ENCODE results near the gene NATD1. TPM values are rescaled to one million over a fixed set of nuclear protein-coding genes. Genes with fewer than 3 reads are reported as not detected.

The NATD1 gene
- total and polyA plus RNA-seq, 2 of the 8 experiments (the other 6 are each of a cell fraction or from before 2014, with no cell fraction given), result 5.4 to 8.4 TPM

DNA sequence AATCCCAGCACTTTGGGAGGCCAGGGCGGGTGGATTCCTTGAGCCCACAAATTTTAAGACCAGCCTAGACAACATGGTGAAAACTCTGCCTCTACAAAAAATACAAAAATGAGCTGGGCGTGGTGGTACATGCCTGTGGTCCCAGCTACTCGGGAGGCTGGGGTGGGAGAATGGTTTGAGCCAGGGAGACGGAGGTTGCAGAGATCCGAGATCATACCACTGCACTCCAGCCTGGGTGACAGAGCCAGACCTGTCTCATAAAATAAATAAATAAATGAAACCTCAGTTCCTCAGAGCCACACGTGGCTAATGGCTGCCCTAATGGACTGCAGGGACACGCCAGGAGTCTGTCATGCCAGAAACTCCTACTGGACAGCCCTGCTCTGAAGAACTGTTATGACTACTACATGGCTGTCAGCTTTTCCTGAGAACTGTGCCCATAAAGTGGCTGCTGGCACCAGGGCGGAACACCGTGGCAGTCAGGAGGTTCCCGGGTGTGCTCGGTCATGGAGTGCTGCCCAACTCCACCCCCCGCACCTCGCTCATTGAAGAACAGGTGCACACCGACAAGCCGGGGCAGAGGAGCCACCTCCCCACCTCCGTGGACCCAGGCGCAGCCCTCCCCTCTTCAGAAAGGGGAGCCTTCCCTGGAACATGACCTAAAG is 43.6 kb downstream of the NATD1 start (continued):
- TF ChIP-seq CBX8 (IDR thresholded peaks at IDR 0.05; ENCODE audit: borderline replicate concordance, low read depth, low read length), result no peak
- TF ChIP-seq EZH2 (IDR thresholded peaks at IDR 0.05; ENCODE audit: low read depth, low read length, severe bottlenecking), result no peak
- TF ChIP-seq CHD1 (IDR thresholded peaks at IDR 0.05; ENCODE audit: low read depth, low read length), result no peak
- no peak for TF ChIP-seq CREB1 (IDR thresholded peaks at IDR 0.05)
- no peak for TF ChIP-seq JUN (IDR thresholded peaks at IDR 0.05; ENCODE audit: low read depth, low read length)
- no peak for TF ChIP-seq GTF2F1 (IDR thresholded peaks at IDR 0.05; ENCODE audit: borderline replicate concordance, low read depth, low read length)
- TF ChIP-seq CHD7 (IDR thresholded peaks at IDR 0.05; ENCODE audit: insufficient replicate concordance, low read length), result no peak
